Left renal pelvis (tissue), 4 donors: ENCODE results near the gene PIGN. TPM values are rescaled to one million over a fixed set of nuclear protein-coding genes. Genes with fewer than 3 reads are reported as not detected.
"Not testable (repeated sequence)": the region's sequence is repeated elsewhere in the genome, so short reads cannot be mapped to it uniquely, and the experiment has no call there.

ENCODE experiments used
- DNase-seq, 4 donors: peaks; one replicate each; pipeline ENCODE4 v3.0.0-alpha.2; 2013; ENCODE audit warnings: low read depth in 4 of 4, low spot score in 3 of 4
- polyA plus RNA-seq, 4 donors: library from polyadenylated mRNA; unstranded; fragments of 120-200 nt; gene quantifications; one replicate each; pipeline ENCODE4 v1.2.1, GENCODE V29; 2013; ENCODE audit not compliant: insufficient read length in 4 of 4

Gene PIGN
- polyA plus RNA-seq, 4 donors = 22.3 to 40.1 (median 30.2) TPM

DNA sequence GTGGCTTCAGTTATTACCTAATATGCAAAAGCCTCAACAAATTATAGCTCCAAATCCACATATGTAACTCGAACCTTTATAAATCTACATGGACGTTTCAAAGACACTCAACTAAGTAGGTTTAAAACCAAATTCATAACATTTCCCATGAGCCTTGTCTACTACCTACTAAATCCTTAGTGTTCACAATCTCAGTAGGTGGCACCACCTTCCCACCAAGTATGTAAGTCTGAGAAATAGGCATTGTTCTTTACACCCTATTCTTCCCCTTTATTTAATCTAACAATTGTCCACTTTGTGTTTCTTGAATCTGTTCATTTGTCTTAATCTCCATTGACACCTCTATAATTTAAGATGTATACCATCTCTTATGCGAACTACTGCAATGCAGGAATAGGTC, 4.6 kb downstream of the PIGN start:
- no peak for DNase-seq

DNA sequence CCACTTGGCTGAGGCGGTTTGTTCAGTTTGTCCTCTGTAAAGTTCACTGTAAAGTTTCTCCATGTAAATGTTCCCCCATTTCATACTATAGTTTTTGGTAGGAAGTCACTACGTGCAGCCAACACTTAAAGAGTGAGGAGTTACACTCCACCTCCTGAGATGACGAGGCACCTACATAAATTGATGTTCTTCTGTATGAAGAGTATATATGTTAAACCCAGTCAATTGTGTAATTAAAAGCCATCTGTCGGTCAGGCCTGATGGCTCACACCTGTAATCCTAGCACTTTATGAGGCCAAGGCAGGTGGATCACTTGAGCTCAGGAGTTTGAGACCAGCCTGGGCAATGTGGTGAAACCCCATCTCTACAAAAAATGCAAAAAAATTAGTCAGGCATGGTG, 7.6 kb downstream of the PIGN start:
- DNase-seq = no peak

DNA sequence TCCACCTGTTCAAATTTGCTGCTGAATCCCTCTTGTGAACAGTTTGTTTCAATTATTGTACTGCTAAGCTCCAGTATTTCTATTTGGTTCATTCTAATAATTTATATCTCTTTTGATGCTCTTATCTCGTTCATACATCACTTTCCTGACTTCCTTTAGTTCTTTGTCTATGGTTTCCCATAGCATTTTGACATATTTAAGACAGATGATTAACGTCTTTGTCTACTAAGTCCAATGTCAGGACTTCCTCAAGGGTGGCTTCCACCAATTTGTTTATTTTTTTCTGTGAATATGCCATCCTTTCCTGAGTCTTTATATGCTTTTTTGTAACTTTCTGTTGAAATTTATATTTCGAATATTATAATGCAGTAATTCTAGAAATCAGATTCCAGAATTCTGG, 9.6 kb downstream of the PIGN start:
- DNase-seq = no peak

GRCh38 chr18:62175521-62175920, 11.3 kb downstream of the PIGN start:
- no peak for DNase-seq

DNA sequence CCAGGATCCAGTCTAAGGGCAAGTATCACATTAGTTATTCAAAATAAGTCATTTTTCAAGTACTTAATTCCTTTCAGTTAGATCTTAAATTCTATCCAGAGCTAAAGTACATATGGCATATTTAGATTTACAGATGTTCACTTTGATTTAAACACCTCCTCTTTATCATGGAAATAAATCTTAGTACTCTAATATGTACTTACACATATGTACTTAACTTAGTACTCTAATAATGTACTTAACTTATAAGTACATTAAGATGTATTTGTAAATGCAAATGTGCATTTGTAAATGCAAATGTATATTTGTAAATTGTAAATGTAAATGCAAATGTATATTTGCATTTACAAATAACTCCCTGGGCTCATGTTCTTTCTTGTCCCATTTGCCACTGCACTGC, 14.6 kb downstream of the PIGN start:
- DNase-seq = no peak

DNA sequence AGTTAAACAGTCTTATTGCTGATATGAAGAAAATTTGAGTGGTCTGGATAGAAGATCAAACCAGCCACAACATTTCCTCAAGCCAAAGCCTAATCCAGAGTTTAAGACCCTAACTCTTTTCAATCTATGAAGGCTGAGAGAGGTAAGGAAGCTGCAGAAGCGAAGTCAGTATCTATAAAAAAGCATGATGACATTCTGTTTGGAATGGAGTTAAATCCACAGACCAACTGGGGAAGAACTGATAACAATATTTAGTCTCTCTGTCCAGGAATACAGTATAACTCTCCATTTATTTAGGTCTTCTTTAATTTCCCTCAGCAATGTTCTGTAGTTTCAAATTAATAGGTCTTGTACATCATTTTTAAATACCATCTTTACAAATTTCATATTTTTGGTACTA, 16.0 kb downstream of the PIGN start:
- DNase-seq = no peak

DNA sequence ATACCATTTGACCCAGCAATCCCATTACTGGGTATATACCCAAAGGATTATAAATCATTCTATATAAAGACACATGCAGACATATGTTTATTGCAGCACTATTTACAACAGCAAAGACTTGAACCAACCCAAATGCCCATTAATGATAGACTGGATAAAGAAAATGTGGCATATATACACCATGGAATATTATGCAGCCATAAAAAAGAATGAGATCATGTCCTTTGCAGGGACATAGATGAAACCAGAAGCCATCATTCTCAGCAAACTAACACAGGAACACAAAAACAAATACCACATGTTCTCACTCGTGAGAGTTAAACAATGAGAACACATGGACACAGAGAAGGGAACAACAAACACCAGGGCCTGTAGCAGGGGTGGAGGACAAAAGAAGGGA, 20.3 kb downstream of the PIGN start:
- DNase-seq = not testable (repeated sequence)

DNA sequence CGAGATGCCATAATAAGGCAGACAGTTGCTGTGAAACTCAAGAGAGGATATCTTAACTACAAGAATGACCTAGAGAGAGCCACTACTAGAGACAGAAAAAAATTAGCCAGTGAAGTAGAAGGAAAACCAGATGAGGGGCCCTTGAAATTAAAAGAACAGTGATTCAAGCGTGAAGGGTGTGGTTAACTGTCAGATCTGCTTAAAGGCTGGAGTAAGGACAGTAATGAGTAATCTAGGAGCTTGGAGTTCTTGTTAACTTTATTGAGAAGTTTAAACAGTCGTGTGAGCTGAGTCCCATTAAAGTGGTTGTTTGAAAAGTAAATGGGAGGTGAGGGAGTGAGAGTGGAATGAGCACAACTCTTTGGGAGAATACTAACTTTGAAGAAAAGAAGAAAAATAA, 21.3 kb downstream of the PIGN start:
- no peak for DNase-seq

GRCh38 chr18:62164855-62165487, 21.9 kb downstream of the PIGN start:
- no peak for DNase-seq

- no peak for DNase-seq
Measured at GRCh38 chr18:62164310-62164709, 22.5 kb downstream of the PIGN start.

GRCh38 chr18:62157843-62158242, 29.0 kb downstream of the PIGN start:
- no peak for DNase-seq

GRCh38 chr18:62152844-62153243, 34.0 kb downstream of the PIGN start:
- no peak for DNase-seq

- DNase-seq = no peak
Measured at GRCh38 chr18:62151068-62151771, 35.6 kb downstream of the PIGN start.

GRCh38 chr18:62144338-62144737, 42.5 kb downstream of the PIGN start:
- no peak for DNase-seq

DNA sequence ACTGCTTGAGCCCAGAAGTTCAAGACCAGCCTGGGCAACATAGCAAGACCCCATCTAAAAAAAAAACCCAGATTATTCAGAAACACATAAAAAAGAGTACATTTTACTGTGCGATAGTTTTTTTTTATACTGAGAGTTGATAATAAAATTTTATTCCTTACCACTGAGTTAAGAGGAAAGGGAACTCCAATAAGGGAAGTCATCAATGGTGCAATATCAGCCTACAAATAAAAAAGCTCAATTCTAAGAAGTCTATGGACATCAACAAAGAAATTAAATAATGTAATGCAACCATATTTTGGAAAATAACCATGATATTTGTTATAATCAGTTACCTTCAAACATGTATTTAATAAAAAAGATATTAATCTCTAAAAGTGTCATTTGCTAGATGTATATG, 46.6 kb downstream of the PIGN start:
- no peak for DNase-seq

- no peak for DNase-seq
Measured at GRCh38 chr18:62138461-62139235, 48.2 kb downstream of the PIGN start.

DNA sequence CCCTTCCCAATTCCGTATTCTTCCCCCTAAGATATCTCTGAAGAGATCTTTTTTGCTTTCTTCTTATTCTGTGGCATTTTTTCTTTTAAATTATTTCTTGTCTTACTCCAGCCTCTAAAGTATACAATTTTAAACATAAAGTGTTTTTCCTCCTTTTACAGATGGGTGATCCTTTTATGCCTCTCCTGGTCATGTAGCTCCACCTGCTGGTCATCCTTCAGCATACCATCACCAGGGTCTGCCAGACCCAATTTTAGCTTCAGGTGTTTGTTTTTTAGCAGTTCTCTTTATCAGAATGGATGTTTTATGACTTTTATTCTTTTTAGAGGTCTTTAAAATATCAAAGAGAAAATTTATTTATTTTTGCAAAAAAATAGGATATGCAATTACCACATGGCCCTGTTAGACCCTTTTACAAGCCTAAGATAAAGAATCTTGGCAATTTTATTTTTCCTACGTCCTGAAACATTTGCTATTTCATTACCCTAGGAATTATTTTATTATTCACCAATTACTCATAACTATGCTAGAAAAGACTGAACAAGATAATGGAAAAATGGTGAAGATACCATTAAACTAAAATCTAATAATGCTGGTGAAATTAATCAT, 55.5 kb downstream of the PIGN start:
- DNase-seq = peak; percentile 18 to 40 (median 38)

DNA sequence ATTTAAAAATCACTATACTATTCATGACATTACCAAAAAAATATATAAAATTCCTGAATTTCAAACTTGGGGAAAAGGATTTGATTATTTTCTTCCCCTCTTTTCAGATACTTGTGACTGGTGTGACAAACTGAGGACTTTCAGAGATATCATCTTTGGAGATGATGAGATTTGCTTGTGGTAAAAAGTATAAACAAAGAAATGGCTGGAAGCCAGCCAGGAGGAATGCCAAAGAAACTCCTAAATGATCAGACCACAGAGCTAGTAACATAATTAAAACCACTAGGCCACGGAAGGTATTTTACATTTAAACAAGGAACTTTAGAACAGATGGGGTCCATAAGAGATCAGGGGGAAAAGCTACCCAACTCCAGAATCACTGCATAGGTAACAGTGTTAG, 58.7 kb downstream of the PIGN start:
- DNase-seq = no peak

GRCh38 chr18:62126737-62127136, 60.1 kb downstream of the PIGN start:
- DNase-seq = no peak

GRCh38 chr18:62125702-62126101, 61.2 kb downstream of the PIGN start:
- DNase-seq = no peak

DNA sequence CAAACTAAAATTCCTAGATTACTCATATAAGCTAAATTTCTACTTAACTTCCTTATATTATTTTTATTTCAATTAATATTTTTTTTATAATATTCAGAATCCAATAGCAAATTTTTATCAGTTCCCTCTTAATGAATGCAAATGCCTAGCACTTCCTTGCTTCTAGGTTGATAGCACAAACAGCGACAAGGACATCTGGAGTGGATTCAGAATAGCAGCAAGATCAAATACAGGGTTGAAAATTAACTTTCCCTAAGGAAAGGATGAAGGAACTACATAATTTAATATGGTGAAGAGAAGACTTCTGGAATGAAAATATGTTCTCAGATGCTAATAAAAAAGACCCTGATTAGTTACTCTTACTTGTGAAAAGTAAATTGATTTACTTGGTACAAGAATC, 64.5 kb downstream of the PIGN start:
- no peak for DNase-seq
